K562 (cell line): ENCODE results near the gene RPH3AL.

ENCODE experiments used
- CREB1 ChIP-seq, 2 experiments: sonication (generic) in 1 of 2; formaldehyde crosslinking in 1 of 2; IDR thresholded peaks; 2 replicates each; pipeline versions ENCODE4 v1.6.1 to v1.8.0; 2012 to 2022; ENCODE audit warnings: inconsistent platforms in 1 of 2, mild to moderate bottlenecking in 1 of 2, missing genetic modification reagents in 1 of 2, moderate library complexity in 1 of 2
- CTCF ChIP-seq, 3 experiments: IDR thresholded peaks in 2 of 3; conservative IDR thresholded peaks in 1 of 3; 2 replicates each; pipeline ENCODE4 v1.5.1; 2011 to 2012; ENCODE audit warnings: low read length in 3 of 3, mild to moderate bottlenecking in 3 of 3, control low read depth in 2 of 3, improper control_type of control experiment in 1 of 3, inconsistent platforms in 1 of 3, low read depth in 1 of 3, mixed read lengths in 1 of 3, moderate library complexity in 1 of 3; ENCODE audit not compliant: insufficient read depth in 2 of 3
- NR3C1 ChIP-seq: sonication (generic); formaldehyde crosslinking; IDR thresholded peaks from 2 replicates; pipeline ENCODE4 v1.8.1; 2022; ENCODE audit warnings: missing genetic modification reagents

- TF ChIP-seq CTCF (IDR thresholded peaks at IDR 0.05 in 2 of 3, conservative IDR thresholded peaks at IDR 0.05 in 1 of 3; ENCODE audit: insufficient read depth in 2 of 3, low read depth in 1 of 3, low read length in 3 of 3) = no peak
- TF ChIP-seq NR3C1 (CRISPR knock-in tag) = no peak
- no peak for TF ChIP-seq CREB1 (IDR thresholded peaks at IDR 0.05)
- no peak for TF ChIP-seq CREB1 (CRISPR knock-in tag; IDR thresholded peaks at IDR 0.05)
These were observed 22.7 kb downstream of the RPH3AL start for GRCh38 chr17:329784-330420.
